Effector memory CD4-positive, alpha-beta T cell (primary cell): ENCODE results near the gene SLCO3A1.

Source experiments
- DNase-seq, 3 donors: peaks; one replicate each; pipeline ENCODE4 v3.0.0-alpha.2; 2020
- H3K27ac ChIP-seq: 2 replicates; pipeline ENCODE4 v1.7.0; 2013; ENCODE audit warnings: mild to moderate bottlenecking, low read length, moderate library complexity; ENCODE audit not compliant: insufficient read depth, poor library complexity, severe bottlenecking
- H3K27me3 ChIP-seq: replicated peaks from 2 replicates; pipeline ENCODE4 v1.7.0; 2013; ENCODE audit warnings: mild to moderate bottlenecking, low read length; ENCODE audit not compliant: insufficient read depth, control insufficient read depth, poor library complexity, severe bottlenecking
- H3K36me3 ChIP-seq: 2 replicates; pipeline ENCODE4 v1.7.0; 2013; ENCODE audit warnings: mild to moderate bottlenecking, low read length, moderate library complexity; ENCODE audit not compliant: control insufficient read depth, insufficient read depth
- H3K4me1 ChIP-seq: 2 replicates; pipeline ENCODE4 v1.7.0; 2013; ENCODE audit warnings: low read length, mild to moderate bottlenecking; ENCODE audit not compliant: control insufficient read depth, insufficient read depth, poor library complexity, severe bottlenecking
- H3K4me3 ChIP-seq: 2 replicates; pipeline ENCODE4 v1.7.0; 2013; ENCODE audit warnings: low read length, low read depth, mild to moderate bottlenecking; ENCODE audit not compliant: insufficient read depth, poor library complexity, severe bottlenecking
- H3K9me3 ChIP-seq: 2 replicates; pipeline ENCODE4 v1.7.0; 2013; ENCODE audit warnings: mild to moderate bottlenecking, low read length, moderate library complexity; ENCODE audit not compliant: control insufficient read depth

The SLCO3A1 gene

DNA sequence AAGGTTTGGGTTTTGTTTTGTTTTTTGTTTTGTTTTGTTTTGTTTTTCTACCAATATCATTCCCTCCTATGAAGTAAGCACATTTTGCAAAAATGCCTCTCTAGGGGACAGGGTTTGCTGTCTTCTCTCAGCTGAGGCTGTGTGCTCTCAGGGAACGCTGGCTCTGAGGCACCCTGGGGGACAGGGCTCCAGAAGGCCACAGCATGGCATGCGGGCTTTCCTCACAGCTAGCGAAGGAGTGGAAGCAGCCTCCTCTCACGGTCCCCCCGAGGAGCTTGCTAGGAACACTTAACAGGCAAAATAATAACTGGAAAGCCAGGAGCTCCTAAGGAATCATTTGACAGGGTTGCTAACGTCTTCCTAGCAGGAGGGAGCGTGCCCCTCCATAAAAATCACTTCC is 312.5 kb downstream of the SLCO3A1 start:
- H3K4me1 ChIP-seq = no peaks in the 10 kb centered on the region
- H3K27ac ChIP-seq = no peak overlapping the region
- H3K4me3 ChIP-seq = no peak overlapping the region
- no peaks in the 10 kb centered on the region for H3K9me3 ChIP-seq
- H3K27me3 ChIP-seq = no peaks in the 10 kb centered on the region
- no peak for DNase-seq
- peaks cover 6% of the 10 kb centered on the region for H3K36me3 ChIP-seq

DNA sequence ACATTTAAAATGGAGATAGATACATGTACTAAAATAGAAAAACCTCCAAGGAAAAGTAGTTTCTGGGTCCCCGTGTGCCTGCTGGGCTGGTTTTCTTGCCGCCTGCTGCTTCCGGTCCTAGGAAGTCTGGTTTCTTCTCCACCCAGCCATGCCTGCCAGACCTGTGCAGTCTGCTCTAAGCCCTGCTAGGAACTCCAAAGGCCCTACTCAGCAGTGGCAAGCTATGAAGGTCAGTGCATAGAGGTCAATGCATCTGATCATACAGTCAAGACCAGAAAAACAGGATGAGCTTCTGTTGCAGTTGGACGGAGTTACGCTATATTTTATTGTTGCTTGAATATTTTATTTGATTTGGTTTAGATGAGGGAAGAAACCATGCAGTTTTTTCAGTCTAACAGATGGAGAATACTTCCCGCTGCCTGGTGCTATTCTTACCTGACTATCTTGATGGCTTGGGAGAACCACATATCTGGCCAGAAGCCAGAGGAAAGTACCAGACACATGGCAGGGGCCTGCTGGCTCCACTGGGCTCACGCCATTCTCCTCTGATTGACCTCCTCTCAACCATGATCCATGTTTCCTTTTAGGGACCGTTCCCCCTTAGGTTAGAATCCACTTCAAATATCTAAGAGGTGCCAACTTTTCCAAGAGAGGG is 313.4 kb downstream of the SLCO3A1 start:
- Histone ChIP-seq H3K9me3 (no peaks in the 10 kb centered on the region), H3K27ac (no peak overlapping the region), H3K36me3 (peaks cover 6% of the 10 kb centered on the region), H3K4me1 (no peaks in the 10 kb centered on the region), H3K4me3 (no peak overlapping the region), H3K27me3 (no peaks in the 10 kb centered on the region)
- DNase-seq = no peak

DNA sequence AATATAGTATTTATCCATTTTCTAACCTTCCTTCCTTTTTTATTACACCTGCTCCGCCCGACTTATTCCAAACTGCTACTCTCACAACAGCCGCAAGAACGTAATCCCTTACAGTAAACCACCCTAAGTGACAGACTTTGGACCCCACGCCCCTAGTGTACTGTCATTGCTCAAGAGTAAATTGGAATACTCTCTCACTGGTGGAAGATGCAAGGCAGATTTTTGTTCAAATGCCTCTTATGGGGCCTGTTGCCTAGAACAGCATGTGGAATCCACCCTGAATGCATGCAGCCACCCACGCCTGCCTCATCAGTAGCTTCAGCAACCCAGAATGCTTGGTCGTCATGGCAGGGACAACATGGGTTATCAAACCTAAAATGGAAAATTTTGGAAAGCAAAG is 313.9 kb downstream of the SLCO3A1 start:
- Histone ChIP-seq H3K36me3 (peaks cover 6% of the 10 kb centered on the region), H3K27ac (no peak overlapping the region), H3K4me1 (no peaks in the 10 kb centered on the region), H3K4me3 (no peak overlapping the region), H3K27me3 (no peaks in the 10 kb centered on the region), H3K9me3 (no peaks in the 10 kb centered on the region)
- DNase-seq = no peak

DNA sequence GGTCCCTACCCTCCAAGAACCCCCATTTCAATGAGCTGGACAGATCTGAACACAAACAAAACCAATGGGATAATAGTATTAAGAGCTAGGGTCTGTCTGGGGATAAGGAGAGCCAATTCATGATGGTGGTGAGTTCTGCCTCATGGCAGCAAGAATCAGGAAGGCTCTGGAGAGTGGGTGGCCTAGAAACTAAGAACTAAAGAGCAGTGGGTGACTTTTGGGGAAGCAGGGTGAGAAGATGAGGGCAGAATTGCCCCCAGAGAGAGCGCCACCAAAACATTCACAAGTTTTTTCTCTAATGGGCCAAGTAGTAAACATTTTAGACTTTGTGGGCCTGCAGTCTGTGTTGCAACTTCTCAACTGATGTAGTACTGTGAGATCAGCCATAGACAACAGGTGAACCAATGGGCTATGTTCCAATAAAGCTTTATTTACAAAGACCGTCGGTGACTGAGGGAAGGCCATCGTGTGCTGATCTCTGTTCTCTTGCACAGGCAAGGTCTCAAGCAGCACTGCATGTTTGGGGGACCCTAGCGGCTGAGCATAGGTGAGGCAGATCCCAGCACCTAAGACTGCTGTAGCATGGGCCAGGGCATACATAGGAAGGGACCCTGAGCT is 314.7 kb downstream of the SLCO3A1 start:
- Histone ChIP-seq H3K4me3 (no peak overlapping the region), H3K27ac (no peak overlapping the region), H3K27me3 (no peaks in the 10 kb centered on the region), H3K9me3 (no peaks in the 10 kb centered on the region), H3K36me3 (peaks cover 2% of the 10 kb centered on the region), H3K4me1 (no peaks in the 10 kb centered on the region)
- DNase-seq = no peak

DNA sequence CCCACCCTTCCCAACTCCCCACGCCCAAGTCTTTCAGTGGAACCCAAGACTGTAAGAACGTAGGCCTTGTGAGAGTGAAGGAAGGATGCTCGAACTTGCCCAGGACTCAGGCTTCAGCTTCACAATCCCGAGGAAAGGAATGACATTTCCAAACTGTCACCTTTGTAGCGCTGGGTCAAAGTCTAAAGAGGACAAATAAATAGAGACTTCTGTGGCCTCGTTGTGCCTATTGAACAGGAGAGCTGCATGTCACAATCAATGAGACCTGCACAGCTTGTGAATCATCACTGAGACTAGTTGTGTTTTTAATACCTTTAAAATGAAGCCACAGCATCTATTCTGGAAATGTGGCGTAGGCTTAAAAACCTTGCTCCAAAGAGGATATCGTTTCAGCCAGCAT is 317.4 kb downstream of the SLCO3A1 start:
- Histone ChIP-seq H3K27me3 (no peaks in the 10 kb centered on the region), H3K36me3 (no peaks in the 10 kb centered on the region), H3K9me3 (no peaks in the 10 kb centered on the region), H3K4me3 (no peak overlapping the region), H3K4me1 (no peaks in the 10 kb centered on the region), H3K27ac (no peak overlapping the region)
- no peak for DNase-seq

DNA sequence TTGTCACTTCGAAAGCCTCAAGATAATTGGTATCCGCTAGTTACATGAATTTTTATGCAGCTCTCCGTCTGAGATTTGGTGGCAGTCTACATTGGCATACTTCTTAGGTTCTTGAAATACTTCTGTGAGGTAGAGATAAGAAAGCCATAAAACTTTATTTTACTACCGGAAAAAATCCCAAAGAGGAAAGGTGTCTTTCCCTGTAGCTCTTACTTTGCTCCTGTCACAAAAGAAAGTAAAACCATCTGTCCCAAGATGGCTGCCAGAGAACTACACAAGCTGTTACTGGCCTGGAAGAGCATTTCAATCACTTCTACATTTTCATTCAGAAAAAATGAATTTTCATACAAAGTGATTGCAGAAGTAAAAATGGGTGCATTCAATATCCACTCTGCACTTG is 325.4 kb downstream of the SLCO3A1 start:
- Histone ChIP-seq H3K27ac (no peak overlapping the region), H3K4me1 (no peaks in the 10 kb centered on the region)
- no peak for DNase-seq

DNA sequence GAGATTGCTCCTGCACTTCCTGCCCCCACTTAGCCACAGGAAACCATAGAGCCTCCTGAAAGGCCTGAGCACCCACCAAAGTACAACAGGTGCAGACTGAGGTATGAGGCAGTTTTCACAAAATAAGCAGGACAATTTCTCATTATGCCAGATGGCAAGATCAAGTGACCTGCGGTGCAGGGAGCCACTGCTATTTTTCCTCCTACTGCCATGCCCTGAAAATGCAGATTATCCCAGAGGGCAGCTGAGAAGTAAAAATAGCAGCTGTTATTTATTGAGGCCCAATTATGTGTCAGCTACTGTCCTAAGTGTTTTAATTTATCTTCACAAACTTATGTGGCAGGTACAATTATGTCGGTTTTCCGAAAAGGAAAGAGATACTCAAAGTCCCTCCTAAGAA is 330.6 kb downstream of the SLCO3A1 start:
- DNase-seq = no peak
- Histone ChIP-seq H3K36me3 (no peaks in the 10 kb centered on the region), H3K9me3 (no peaks in the 10 kb centered on the region), H3K4me1 (no peaks in the 10 kb centered on the region), H3K27ac (no peak overlapping the region), H3K4me3 (no peak overlapping the region), H3K27me3 (no peaks in the 10 kb centered on the region)

More for the DNA sequence above, 325.4 kb downstream of the SLCO3A1 start:
- H3K27me3 ChIP-seq = peaks cover 2% of the 10 kb centered on the region
- no peak overlapping the region for H3K4me3 ChIP-seq
- H3K36me3 ChIP-seq = no peaks in the 10 kb centered on the region
- H3K9me3 ChIP-seq = no peaks in the 10 kb centered on the region

DNA sequence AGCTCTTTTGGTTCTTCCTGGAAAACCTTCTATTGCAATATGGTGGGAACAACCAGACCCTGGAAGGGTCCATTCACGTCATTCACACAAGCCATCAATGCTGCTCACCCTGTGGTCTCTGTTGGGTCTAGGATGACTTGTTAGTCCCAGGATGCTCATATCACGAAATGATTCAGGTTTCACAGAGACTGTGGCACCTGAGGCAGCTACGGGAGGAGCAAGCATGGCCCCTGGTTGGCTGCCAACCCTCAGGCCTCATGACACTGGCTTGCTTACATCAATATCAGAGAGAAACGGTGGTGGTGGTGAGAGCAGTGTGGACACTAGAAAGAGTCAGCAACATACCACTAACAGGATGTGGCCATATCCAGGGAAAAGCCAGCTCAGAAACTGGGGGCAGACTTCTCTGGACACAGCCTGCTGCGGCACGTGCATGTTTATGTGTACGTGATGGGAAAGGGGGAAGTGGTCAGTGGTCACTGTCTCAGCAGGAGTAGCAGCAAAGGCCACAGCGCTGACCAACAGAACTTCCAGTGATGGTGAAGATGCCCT is 331.2 kb downstream of the SLCO3A1 start:
- Histone ChIP-seq H3K4me1 (no peaks in the 10 kb centered on the region), H3K4me3 (no peak overlapping the region), H3K9me3 (no peaks in the 10 kb centered on the region), H3K36me3 (no peaks in the 10 kb centered on the region), H3K27me3 (no peaks in the 10 kb centered on the region), H3K27ac (no peak overlapping the region)
- no peak for DNase-seq

DNA sequence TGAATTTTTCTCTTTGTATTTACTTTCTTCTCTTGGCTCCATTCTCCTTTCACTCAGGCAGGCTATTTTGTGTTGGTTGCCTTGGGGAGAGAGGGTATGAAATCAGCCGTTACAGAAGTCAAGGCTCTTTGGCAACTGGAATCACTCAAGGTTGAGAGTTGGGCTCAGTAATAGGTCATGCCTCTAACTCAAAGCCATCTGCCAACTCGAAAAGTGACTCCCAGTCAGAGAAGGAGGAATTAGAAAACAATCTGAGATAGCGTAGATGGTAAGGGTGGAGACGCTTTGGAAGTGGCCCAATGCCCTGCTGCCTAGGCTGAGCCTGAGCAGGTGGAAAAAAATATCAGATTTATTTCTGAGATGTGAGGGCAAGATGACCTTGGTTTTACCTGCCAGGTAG is 334.5 kb downstream of the SLCO3A1 start:
- H3K4me3 ChIP-seq = no peak overlapping the region
- DNase-seq = no peak
- H3K27ac ChIP-seq = no peak overlapping the region
- no peaks in the 10 kb centered on the region for H3K27me3 ChIP-seq
- H3K4me1 ChIP-seq = no peaks in the 10 kb centered on the region
- H3K9me3 ChIP-seq = no peaks in the 10 kb centered on the region
- H3K36me3 ChIP-seq = no peaks in the 10 kb centered on the region

DNA sequence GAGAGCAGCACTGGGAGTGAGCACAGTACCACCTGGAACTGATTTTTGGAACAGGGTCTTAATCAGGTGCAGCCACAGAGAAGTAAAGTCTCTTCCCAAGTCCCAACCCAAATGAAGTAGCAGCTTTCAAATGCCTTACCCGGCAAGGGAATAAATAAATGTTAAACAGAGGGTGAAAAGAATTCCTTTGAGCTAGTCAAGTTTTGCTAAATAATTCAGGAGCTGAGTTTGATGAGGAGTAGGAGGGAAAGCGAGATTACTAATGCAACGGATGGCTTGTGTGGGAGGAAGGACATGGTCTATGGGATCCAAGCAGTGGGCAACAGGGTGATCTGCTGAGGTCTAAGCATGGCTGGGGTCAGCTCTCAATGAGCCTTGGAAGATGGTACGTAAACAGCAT is 335.7 kb downstream of the SLCO3A1 start:
- Histone ChIP-seq H3K36me3 (no peaks in the 10 kb centered on the region), H3K27me3 (no peaks in the 10 kb centered on the region), H3K4me3 (no peak overlapping the region), H3K27ac (no peak overlapping the region), H3K9me3 (no peaks in the 10 kb centered on the region), H3K4me1 (no peaks in the 10 kb centered on the region)
- no peak for DNase-seq
